Activated B cell treated with CpG ODN at 0.5 μM for 24 hours (primary cell): ENCODE measurements around the gene ADRA1B. TPM values are rescaled to one million over a fixed set of nuclear protein-coding genes. Genes with fewer than 3 reads are reported as not detected.
"Not testable (repeated sequence)": the region's sequence is repeated elsewhere in the genome, so short reads cannot be mapped to it uniquely, and the experiment has no call there.

Experiments used
- ATAC-seq: fragments of 200-7000 bp; cut with Tn5 transposase; one replicate; pipeline ENCODE4 v1.10.0; 2021; ENCODE audit warnings: low read depth, mild to moderate bottlenecking, moderate library complexity
- CTCF ChIA-PET: fragments of 350-600 bp; sonication (Branson Sonifier 250); formaldehyde crosslinking; loops from one replicate; lab custom pipeline; 2021; ENCODE audit warnings: antibody characterized with exemption; lab: Charles Lee
- POLR2A ChIA-PET: fragments of 350-600 bp; sonication (Branson Sonifier 250); formaldehyde crosslinking; loops from one replicate; lab custom pipeline; 2021; ENCODE audit warnings: antibody characterized with exemption; lab: Charles Lee
- DNase-seq: peaks from one replicate; pipeline ENCODE4 v3.0.0; 2022
- H3K27ac Mint-ChIP-seq: one replicate; pipeline ENCODE4 v1.8.0; 2020; ENCODE audit warnings: mixed read lengths
- H3K27me3 Mint-ChIP-seq: one replicate; pipeline ENCODE4 v1.8.0; 2021; ENCODE audit warnings: mixed read lengths
- H3K36me3 Mint-ChIP-seq: one replicate; pipeline ENCODE4 v1.8.0; 2021; ENCODE audit warnings: low read depth, mixed read lengths
- H3K4me1 Mint-ChIP-seq: one replicate; pipeline ENCODE4 v1.8.0; 2021; ENCODE audit warnings: mixed read lengths
- H3K4me3 Mint-ChIP-seq: one replicate; pipeline ENCODE4 v1.8.0; 2020; ENCODE audit warnings: mild to moderate bottlenecking, mixed read lengths
- H3K9me3 Mint-ChIP-seq: one replicate; pipeline ENCODE4 v1.8.0; 2020; ENCODE audit warnings: mixed read lengths
- intact Hi-C: fragments of 100-400 bp; cut with micrococcal nuclease; formaldehyde crosslinking; loops from one replicate; pipeline ENCODE4 v1.15.1; 2024
- total RNA-seq: library from RNA; stranded (reverse); gene quantifications from 2 replicates; pipeline ENCODE4 v1.2.3, GENCODE V29; 2022
- TF ChIP-seq, protein P1 (sequence below): fragments of 200-600 bp; IDR thresholded peaks from one replicate; pipeline ENCODE4 v1.8.0; 2022; ENCODE audit warnings: antibody characterized with exemption, mild to moderate bottlenecking

ADRA1B gene
- total RNA-seq, 1 donor from 2014 or later: 0.53 TPM

DNA sequence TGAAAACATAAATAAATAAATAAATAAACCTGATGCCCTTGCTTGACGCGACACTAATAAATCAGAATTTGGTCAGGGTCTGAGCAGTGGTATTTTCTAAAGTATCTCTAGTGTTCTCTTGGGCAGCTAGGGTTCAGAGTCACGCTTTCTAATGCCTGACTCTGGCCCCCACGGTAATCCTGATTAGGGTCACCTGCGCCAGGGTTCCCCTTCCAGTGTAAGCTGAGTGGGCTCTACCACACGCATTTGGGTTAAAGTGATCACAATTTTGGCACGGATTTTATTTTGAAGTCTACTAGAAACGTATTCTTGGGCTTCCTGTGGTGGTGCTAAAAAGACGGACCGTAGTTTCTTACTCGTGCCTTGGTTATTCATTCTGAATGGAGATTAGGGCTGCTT lies 93.3 kb downstream of the ADRA1B start:
- intact Hi-C loops: loop anchor here (1.0 to 5.0 kb wide), 6 partner anchors 13 to 746 kb away; partner anchors contain the start of genes IL12B, PWWP2A and UBLCP1
- Mint-ChIP-seq H3K9me3 (no peaks in the 10 kb centered on the region), H3K36me3 (peaks cover 32% of the 10 kb centered on the region), H3K27ac (peak overlapping the region; percentile 98), H3K27me3 (no peaks in the 10 kb centered on the region), H3K4me3 (peak overlapping the region; percentile 100), H3K4me1 (peaks cover 31% of the 10 kb centered on the region)
- DNase-seq: no peak
- ATAC-seq: no peak
- ChIA-PET POLR2A (interaction anchor here (0.5 to 1.6 kb wide), 8 partner anchors 7 to 724 kb away, joined by 3 to 9 read pairs (median 5); partner anchors contain the start of genes PTTG1 and SLU7), CTCF (interaction anchor here (0.7 to 5.0 kb wide), 3 partner anchors 13 to 692 kb away, joined by 3 to 20 read pairs (median 3); no protein-coding TSS in a partner anchor)
- TF ChIP-seq, protein P1, sequence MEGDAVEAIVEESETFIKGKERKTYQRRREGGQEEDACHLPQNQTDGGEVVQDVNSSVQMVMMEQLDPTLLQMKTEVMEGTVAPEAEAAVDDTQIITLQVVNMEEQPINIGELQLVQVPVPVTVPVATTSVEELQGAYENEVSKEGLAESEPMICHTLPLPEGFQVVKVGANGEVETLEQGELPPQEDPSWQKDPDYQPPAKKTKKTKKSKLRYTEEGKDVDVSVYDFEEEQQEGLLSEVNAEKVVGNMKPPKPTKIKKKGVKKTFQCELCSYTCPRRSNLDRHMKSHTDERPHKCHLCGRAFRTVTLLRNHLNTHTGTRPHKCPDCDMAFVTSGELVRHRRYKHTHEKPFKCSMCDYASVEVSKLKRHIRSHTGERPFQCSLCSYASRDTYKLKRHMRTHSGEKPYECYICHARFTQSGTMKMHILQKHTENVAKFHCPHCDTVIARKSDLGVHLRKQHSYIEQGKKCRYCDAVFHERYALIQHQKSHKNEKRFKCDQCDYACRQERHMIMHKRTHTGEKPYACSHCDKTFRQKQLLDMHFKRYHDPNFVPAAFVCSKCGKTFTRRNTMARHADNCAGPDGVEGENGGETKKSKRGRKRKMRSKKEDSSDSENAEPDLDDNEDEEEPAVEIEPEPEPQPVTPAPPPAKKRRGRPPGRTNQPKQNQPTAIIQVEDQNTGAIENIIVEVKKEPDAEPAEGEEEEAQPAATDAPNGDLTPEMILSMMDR: no peak

DNA sequence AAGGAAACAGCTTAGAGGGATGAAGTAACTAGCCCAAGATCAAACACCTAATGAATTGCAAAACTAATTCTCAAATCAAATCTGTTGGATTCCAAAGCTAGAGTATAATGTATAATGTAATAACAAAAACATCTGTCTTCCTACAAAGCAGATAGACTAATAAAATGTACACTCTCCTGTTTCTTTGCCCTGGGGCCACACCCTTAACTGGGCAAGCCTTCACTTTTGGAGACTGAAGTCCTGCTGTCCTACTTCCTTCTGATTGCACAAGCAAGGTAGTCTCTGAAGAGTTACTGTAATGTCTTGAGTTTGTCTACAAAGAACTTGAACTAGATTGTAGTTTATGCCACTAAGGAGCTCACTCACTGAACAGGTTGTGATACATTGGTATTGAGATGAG lies 95.2 kb downstream of the ADRA1B start:
- Mint-ChIP-seq H3K4me1 (peaks cover 31% of the 10 kb centered on the region), H3K27ac (no peak overlapping the region), H3K9me3 (no peaks in the 10 kb centered on the region), H3K36me3 (peaks cover 45% of the 10 kb centered on the region), H3K27me3 (no peaks in the 10 kb centered on the region), H3K4me3 (no peak overlapping the region)
- no peak for DNase-seq
- intact Hi-C loops: no loop called here
- CTCF ChIA-PET: interaction anchor here (5.0 kb wide), 1 partner anchor 11 kb away, joined by 20 read pairs; no protein-coding TSS in a partner anchor
- TF ChIP-seq, protein P1: no peak
- no peak for ATAC-seq
- POLR2A ChIA-PET: no interaction called here

DNA sequence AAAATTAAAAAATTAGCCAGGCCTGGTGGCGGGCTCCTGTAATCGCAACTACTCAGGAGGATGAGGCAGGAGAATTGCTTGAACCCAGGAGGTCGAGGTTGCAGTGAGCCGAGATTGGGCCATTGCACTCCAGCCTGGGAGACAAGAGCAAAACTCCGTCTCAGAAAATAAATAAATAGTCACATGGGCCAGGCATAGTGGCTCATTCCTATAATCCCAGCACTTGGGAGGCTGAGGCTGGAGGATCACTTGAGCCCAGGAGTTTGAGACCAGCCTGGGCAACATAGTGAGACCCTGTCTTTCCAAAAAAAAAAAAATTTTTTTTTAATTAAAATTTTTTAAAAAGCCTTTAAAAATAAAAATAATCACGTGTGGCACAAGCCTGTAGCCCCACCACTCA lies 97.9 kb downstream of the ADRA1B start:
- H3K9me3 Mint-ChIP-seq, intact Hi-C loops, CTCF ChIA-PET, H3K4me3 Mint-ChIP-seq, POLR2A ChIA-PET, H3K27ac Mint-ChIP-seq, DNase-seq, H3K27me3 Mint-ChIP-seq, ATAC-seq: not testable (repeated sequence)
- peaks cover 23% of the 10 kb centered on the region for H3K4me1 Mint-ChIP-seq
- H3K36me3 Mint-ChIP-seq: peaks cover 57% of the 10 kb centered on the region

DNA sequence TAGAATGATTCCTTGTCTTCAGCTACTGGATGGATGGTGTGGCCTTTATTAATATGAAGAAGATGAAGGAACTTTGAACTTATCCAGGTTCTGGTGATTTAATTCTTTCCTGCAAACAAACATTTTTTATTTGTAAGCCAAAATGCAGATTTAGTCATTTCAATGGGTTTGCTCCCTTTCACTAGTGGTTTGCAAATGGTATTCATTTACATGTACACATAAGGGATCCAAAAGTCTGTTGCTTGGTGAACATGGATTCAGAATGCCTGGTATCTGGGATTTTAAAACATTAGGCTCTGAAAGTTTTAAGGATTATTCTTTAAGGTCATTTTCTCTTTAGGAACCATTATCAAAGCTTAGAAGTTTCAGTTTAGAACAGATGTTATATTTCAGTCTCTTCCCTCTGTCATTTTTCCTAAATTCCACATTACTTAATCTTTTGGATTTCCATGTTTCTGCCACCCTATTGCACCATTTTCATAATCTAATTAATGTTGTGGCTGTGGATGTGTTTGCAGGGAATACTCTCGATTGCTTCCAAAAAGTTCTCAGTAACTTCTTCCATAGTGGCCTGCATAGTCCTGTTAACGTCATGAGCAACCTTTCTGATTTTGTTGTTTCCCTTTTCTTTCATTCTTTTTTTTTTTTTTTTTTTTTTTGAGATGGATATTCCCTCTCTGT lies 102.8 kb downstream of the ADRA1B start:
- CTCF ChIA-PET: no interaction called here
- no peak for ATAC-seq
- intact Hi-C loops: no loop called here

DNA sequence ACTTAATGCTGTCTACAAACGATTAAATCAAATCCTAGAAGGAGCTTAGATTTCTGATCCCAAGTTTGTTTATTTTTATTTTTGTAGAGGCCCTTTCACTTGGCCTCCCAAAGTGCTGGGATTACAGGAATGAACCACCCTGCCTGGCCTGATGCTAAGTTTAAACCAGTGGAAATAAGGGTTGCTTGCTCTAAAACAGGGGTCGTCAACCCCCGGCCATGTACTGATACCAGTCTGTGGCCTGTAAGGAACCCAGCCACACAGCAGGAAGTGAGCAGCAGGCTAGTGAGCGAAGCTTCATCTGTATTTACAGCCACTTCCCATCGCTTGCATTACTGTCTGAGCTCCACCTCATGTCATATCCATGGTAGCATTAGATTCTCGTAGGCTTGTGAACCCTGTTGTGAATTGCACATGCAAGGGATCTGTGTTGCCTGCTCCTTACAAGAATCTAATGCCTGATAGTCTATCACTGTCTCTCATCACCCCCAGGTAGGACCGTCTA lies 104.0 kb downstream of the ADRA1B start:
- no peak for ATAC-seq

More for the DNA sequence above, 102.8 kb downstream of the ADRA1B start:
- Mint-ChIP-seq H3K4me1 (peaks cover 5% of the 10 kb centered on the region), H3K36me3 (peaks cover 58% of the 10 kb centered on the region), H3K4me3 (no peak overlapping the region), H3K9me3 (no peaks in the 10 kb centered on the region), H3K27ac (no peak overlapping the region), H3K27me3 (no peaks in the 10 kb centered on the region)
- TF ChIP-seq, protein P1: no peak
- POLR2A ChIA-PET: no interaction called here
- no peak for DNase-seq

More for the DNA sequence above, 104.0 kb downstream of the ADRA1B start:
- no peaks in the 10 kb centered on the region for H3K9me3 Mint-ChIP-seq
- intact Hi-C loops: no loop called here
- no peak for DNase-seq
- H3K4me1 Mint-ChIP-seq: peaks cover 5% of the 10 kb centered on the region
- H3K4me3 Mint-ChIP-seq: no peak overlapping the region
- no peaks in the 10 kb centered on the region for H3K27me3 Mint-ChIP-seq
- H3K36me3 Mint-ChIP-seq: peaks cover 58% of the 10 kb centered on the region
- ChIA-PET CTCF (interaction anchor here (0.8 to 2.2 kb wide), 2 partner anchors 325 to 370 kb away, joined by 3 to 27 read pairs; no protein-coding TSS in a partner anchor), POLR2A (no interaction called here)
- H3K27ac Mint-ChIP-seq: no peak overlapping the region
- TF ChIP-seq, protein P1: no peak
